HG02623 (cell line): Measurements from ENCODE around the gene TTC9C.
"Not testable (repeated sequence)": the region's sequence is repeated elsewhere in the genome, so short reads cannot be mapped to it uniquely, and the experiment has no call there.

Experiments used
- ATAC-seq: cut with Tn5 transposase; IDR thresholded peaks from one replicate; pipeline ENCODE4 v1.9.1; 2021; ENCODE audit warnings: moderate library complexity; ENCODE audit not compliant: unreplicated experiment

The TTC9C gene

DNA sequence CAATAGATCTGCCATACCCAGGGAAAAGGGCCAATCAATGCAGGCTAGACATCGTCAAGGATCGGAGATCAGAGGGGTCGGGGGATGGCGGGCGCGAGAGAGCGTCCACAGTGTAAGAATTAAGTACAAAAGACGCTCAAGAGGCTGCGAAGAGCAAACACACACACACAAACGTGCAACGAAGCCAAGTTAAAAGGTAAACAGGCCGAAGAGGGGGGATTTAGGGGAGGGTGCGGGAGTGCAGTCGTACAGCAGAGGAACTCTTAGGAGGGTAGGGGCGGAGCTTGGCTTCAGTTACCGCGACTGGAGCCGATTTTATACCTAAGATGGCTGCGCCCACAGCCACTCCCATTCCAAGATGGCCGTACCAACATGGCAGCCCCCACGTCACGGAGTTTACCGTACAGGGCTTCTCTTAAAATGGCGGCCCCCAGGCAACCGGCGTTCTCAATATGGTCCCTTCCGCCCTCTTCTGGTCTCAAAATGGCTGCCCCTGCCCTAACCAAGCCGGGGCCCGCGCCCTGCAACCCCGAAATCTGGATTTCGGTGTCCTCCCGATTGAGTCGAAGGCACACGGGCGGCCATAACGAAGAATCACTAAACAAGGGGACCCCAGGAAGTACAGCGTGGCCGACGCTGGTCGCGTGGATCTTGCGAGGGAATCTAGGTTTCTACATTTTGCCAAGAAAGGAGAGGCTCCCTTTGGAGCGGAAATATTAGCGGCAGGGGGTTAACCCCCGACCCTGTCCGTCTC lies 18.9 kb upstream of the TTC9C start:
- peak; percentile 61 for ATAC-seq

DNA sequence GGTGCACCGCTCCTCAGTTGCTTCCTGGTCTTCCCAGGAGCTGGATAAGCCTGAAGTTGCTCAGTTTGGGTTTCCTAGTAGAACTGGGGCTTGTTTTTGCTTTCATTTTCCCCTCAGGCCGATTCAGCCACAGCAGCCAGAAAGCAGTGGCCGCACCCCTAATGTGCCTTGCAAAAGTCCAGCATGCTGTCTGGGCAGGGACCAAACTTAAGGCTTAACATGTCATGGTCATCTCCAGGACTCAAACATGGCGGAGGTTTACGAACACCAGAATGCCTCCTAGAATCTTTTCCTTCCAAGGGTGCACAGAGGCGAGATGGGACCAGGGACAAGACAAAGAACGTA lies 18.3 kb upstream of the TTC9C start:
- no peak for ATAC-seq

DNA sequence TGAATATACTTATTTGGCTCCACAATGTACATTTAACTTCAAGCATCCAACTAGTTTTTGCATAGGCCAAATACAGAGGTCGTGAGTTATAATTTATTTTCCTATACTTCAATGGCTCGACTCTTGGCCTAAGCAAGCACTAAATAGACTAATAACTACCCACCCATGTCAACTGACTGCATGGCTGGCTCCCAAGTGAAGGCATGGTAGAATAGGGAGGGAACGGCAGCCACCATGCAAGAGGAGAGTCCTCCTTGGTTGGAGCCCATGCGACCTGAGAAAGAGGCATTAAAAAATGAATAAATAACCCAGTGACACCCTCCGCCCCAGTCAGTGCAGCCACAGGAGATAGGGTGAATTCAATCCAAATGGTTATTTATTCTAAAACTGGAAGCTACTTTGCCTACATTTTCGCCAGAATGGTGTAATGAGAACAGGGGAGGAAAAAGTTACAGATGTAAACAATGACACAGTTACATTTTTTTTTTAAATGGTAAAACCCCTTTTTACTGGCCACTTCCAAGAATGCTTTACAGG lies 15.9 kb upstream of the TTC9C start:
- no peak for ATAC-seq

DNA sequence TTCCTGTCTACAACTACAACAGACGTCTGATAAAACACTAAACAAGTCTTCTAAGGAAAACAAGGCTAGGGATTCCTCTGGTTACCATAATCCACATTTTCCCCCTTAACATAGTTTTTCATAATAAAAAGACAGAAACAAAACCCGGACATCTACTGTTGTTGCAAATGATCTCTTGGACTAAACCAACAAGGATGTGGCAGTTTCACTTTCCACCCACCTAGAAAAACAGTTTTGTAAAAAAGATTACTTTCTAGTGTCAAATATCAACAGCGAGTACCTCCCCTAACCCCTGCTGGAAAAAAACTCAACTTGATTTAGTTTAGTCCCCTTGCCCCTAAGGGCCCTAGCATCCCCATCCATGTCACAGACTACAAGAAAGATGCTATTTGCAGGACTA lies 15.4 kb upstream of the TTC9C start:
- no peak for ATAC-seq

DNA sequence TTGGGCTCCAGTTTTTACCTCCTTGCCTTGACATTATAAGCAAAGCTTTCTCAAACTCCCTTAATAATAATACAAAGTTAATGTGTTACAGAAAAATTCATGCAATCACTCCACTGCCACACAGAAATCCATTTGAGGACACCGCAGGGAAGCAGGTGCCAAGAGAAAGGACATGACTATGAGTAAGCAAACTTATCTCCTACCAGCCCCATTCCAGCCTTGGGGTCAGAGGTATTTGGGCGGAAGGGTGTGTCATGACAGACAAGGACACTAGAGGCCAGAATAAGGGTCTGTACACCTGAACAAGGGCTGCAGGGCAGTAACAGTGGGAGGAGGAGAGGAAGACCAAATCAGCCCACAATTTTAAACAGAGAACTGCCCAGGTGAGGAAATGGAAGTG lies 14.9 kb upstream of the TTC9C start:
- no peak for ATAC-seq

DNA sequence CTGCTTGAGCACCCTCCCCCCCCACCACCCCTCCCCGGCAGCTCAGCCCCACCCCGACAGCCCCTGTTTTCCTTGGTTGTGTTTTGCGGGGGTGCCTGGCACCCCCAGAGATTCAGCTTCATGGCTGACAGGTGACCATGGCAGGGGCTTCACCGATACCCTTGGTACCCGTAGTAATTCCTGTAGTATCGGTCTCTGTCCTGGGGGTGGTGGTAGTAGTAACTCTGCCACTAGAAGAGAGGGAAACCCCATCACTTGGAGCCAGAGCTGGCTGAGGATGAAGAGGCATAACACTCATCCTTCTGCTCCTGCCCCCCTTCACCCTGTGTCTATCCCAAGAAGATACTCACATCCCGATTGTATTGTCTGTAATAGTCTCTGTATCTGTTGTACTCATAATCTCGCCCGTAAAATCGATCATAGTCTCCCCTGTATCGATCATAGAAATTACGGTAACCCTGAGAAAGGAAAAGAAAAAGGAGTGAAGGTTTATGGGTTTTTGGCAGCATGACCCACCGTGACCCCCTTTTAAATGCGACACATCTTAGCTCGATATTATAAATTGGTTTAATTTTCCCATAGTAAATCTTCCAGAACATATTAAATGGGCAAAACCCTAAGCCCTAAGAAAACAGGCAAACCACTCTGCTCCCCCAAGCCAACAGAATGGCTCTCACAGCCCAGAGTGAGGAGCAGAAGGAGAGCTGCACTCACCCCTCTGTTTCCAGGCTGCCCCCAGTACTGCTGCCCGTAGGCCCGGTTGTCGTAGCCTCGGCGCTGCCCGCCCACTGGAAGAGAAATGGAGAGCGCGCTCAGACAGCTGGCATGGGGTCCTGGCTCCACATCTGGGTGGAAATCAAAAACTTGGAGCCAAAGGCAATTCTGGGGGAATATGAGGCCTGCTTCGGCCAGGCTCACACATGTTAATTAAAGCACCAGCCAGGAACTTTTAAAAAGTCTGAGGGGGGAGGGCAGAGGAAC lies 12.8 kb upstream of the TTC9C start:
- no peak for ATAC-seq

DNA sequence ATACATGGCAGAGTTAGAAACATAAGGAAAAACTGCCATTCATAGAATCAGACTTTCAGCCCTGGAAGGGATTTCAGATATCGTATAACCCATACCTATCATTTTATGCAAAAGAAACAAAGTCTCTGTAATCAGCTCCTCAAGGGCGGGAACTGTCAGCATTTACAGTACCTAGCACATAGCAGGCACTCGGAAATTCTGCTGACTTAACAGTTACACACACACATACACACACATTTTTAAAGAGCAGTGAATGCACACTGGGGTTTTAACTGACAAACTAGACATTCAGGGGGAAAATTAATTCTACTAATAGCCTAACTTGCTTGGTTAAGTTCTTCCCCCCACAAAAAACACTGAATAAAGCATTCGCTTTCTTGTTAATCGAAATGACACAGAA lies 12.1 kb upstream of the TTC9C start:
- ATAC-seq = no peak

DNA sequence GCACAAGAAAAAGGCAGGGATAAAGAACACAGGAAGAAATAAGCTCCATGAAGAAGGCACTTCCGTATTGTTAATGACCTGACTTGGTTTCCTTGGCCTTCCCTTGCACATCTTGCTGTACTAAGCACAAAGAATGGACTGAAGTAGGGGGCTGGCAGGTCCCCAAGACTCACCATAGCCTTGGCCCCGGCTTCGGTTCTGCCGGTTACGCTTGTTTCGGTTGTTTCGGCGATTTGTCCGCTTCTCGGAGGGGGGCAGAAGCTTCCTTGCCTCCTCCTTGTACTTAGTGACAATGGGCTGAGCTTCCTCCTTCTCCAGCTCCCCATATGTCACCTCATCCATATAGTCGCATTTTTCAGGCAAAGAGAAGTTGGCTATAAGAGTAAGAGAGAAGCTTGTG lies 11.5 kb upstream of the TTC9C start:
- no peak for ATAC-seq

DNA sequence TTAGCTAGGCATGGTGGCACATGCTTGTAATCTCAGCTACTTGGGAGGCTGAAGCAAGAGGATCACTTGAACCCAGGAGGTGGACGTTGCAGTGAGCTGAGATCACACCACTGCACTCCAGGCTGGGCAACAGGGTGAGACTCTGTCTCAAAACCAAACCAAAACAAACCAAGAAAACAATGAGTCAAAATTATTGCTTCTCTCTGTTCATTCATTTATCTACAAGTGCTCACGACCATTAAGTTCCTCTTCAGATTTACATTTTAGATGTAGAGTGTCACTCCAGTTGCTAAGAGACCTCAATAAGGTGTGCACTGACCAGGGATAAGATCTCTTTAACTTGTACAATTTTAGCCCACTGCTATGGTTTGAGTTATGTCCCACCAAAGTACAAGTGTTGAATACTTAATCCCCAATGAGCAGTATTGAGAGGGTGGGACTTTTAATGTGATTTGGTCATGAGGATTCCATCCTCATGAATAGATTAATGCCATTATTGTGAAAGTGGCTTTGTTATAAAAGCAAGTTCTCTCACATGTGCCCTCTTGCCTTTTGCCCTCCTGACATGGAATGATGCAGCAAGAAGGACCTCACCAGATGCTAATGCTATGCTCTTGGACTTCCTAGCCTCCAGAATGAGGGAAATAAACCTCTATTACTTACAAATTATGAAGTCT lies 8.8 kb upstream of the TTC9C start:
- ATAC-seq = no peak

DNA sequence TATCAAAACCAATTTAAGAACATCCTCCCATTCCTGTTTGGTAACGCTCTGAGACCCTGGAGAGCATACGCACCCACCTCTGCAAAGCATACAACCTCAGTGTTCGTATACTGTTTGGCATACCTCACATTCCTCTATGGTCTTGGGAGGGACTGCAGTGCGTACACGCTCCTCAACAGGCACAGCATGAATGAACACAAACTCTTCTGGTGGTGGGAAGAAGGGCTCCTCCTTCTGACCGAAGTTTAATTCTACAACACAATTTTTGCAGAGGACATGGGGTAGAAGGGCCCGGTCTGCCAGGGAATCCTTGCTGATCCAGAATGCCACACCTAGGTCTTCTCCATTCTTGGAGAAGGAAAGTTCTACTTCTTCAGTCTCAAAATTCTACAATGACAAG lies 6.3 kb upstream of the TTC9C start:
- ATAC-seq = no peak

DNA sequence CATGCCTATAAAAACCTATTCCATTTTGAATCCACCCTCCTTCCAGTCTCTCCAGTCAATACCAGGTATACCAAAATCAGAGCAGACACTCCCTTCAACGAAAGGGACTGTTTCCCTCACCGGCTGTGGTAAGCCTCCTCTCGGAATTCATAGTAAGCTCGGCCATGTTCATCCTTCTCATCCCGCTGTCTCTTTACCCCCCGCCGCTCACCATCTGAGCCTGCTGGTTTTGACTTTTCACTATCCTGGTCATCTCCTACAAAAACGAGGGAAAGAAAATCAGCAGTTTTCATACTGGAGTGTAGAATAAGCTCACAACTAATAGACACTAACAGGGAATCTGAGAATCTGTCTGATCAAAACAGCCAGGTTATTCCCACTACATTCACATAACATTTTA lies 4.1 kb upstream of the TTC9C start:
- ATAC-seq = no peak

DNA sequence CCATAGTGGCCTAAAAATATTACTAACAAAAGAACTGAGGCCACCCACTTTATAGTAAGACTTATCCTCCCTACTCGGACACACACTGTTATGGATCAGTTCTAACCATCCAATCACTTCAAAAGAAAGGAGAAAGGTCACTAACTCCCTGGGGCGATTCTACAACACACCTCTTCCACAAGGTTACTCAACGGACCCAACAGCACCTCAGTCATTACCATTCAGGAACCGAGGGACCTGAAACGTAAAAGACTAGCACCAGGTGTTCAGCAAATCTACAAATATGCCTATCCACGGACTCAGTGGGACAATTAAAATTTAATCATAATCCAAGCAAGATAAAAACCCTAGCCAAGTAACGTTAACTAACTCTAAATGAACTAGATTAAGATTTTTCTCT lies 2.6 kb upstream of the TTC9C start:
- ATAC-seq = no peak

DNA sequence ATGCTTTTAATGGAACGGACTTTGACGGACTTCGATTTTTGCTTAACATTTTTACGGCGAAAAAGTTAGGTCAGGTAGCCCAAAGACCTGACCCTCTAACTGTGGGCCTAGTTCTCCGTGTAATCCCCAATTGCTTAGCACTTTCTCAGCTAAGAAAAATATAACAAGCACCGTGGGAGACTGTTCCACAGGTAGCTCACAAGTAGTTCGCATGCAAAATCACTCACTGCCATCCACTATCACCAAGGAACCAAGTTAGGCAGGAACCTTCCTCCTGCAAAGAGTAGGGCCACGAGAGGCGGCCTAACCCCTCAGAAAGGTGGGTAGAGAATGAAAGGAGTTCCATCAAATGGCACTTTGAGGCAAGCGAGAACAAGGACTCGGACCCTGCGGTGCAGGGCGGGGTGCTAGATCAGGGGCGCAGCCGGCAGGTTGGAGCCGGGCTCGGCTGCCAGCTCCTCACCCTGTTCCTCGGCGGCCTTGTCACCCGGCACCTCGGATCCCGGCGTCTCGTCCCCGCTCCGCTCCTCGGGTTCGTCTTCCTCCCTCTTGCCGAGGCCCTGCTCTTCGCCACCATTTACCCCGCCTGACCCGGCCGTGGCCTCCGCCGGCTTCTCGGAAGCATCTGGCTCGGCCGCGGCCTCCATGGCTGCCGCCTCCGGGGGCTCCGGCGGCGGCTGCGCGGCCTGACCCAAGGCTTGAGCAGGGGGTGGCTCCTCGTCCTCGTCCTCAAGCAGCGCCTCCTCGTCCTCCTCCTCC lies 2.0 kb upstream of the TTC9C start:
- no peak for ATAC-seq

DNA sequence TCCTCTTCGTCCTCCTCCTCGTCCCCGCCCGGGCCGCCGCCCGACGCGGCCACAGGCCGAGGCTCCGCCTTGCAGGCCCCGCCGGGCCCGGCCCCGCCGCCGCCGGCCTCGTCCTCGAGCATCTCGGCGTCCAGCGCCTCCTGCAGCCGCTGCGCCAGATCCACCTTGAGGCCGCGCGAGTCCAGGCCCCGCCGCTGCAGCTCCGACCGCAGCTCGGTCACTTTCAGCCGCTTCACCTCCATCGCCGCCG lies 1.4 kb upstream of the TTC9C start:
- ATAC-seq = peak; percentile 2

DNA sequence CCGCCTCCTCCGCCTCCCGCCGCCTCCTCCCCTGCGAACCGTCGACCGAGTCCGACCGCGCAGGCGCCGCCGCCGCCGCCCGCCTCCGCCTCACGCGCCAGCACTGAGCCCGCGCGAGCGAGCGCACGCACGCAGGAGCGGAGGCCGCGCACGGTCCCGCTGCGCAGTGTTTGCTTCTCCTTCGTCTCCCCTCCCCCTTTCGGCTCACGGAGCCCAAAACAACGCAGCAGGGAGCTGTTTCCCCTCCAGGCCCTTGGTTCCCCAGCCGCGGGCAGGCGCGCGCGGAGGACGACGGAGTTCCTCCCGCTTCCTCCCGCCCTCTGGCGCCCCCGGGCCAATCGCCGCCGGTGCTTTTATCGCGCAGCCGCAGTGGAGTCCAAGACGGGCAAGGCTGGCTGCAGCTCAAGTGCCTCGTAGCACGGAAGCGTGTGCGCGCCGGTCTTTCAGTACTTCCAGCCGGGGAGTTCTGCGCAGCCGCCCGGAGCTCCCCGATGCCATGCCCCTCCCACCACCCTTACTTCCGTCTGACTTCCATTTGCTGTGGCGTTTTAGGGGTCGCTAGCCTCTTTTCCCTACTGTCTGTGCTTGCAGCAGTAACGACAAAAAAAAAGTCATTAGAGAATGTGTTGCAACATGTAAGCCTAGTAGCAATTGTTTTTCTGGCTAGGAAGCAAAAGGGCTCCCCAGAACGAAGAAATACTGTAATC lies 968 bp upstream of the TTC9C start, which contains the start of gene HNRNPUL2:
Gene HNRNPUL2, minus strand, starts transcription at position 293 of the 707 bp plus-strand sequence. CDS start 301 bp downstream, outside the sequence.
- ATAC-seq = peak; percentile 68

DNA sequence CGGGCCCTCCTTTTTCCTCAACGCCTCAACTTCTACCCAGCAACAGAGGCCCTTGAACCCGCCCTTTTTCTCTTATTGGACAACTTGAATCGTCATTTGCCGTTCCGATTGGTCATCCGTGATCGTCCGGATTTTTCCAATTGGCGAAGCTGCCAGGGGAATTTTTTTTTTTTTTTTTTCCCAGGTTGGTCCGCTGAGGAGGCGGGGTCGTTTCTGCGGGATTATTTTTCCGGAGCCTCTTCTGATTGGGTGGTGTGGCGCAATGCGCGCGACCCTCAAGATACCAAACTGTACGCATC lies 465 bp upstream of the TTC9C start:
- peak; percentile 45 for ATAC-seq

DNA sequence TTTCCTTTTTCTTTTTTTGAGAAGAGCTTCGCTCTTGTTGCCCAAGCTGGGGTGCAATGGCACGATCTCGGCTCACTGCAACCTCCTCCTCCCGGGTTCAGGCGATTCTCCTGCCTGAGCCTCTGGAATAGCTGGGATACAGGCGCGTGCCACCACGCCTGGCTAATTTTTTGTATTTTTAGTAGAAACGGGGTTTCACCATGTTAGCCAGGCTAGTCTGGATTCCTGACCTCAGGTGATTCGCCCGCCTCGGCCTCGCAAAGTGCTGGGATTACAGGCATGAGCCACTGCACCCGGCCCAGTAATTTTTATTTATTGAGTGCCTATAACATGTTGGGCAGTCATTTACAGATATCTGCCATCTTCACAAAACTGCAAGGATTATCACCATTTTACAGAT lies 1.8 kb downstream of the TTC9C start:
- not testable (repeated sequence) for ATAC-seq

DNA sequence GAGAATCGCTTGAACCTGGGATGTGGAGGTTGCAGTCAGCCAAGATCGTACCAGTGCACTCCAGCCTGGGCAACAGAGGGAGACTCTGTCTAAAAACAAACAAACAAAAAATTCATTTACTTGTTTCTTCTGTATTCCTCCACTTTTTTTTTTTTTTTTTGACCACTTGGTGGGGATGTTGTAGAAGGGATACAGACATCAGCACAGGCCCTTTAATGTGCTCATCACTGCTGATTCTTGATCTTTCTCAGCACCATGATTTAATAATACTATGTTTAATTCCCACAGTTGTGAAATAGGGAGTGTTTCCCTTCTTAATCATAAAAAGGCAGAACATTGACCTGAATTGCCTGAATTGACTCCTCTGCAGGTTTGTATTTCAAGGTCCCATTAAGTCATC lies 4.5 kb downstream of the TTC9C start:
- ATAC-seq = no peak

DNA sequence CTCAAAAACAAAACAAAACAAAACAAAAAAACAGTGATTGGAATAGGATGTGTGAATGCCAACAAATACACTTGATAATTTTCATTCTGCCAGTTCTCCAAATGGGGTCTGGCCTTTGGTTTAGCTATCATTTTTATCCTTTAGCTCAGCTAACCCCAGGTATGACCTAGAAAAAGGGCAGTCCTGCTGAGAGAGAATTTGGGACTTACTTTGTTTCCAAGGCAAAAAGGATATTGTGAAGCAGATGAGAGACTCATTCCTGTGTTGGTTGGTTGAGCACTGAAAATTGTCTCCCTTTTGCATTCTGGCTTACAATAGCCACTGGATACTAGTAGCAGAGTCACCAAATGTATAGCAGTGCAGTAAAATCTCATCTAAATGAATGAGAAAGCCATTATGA lies 8.9 kb downstream of the TTC9C start:
- ATAC-seq = no peak

DNA sequence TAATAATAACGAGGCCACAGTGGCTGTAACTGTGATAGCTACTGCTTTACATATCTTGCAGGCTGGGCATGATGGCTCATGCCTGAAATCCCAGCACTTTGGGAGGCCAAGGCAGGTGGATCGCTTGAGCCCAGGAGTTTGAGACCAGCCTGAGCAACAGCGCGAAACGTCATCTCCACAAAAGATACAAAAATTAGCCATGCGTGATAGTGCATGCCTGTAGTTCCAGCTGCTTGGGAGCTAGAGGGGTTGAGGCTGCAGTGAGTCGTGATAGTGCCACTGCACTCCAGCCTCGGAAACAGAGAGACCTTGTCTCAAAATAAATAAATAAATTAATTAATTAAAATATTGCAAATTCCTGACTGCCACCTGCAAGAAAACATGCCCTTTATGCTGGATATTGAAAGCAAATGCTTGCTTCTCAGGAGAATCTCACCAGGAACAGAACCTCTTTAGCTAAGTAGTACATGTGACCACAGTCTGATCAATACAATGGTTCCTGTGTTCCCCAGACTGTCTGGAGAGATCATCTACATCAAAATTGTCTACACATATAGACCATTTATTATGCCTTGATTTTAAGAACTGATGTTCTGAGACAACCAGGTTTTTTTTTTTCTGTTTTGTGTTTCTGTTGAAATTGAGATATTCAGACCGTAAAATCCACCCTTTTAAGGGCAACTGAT lies 19.3 kb downstream of the TTC9C start:
- no peak for ATAC-seq
